Measurements from ENCODE around the gene RBM17.

- no peak for TF ChIP-seq POLR2AphosphoS5 (IDR thresholded peaks at IDR 0.05; ENCODE audit: borderline replicate concordance, low read depth, low read length)
- no peak for TF ChIP-seq EZH2 (IDR thresholded peaks at IDR 0.05)
Measured at GRCh38 chr10:6050801-6051445, 37.9 kb upstream of the RBM17 start.

Data from SK-N-MC (cell line).